Astrocyte of the spinal cord (primary cell): ENCODE results near the gene GPHN.

Experiments used
- DNase-seq: peaks from one replicate; pipeline ENCODE4 v3.0.0; 2011; ENCODE audit warnings: low read depth, low spot score
- H3K4me3 ChIP-seq: 2 replicates; pipeline ENCODE4 v1.5.1; 2011; ENCODE audit warnings: low read depth, mild to moderate bottlenecking, low read length, moderate library complexity
- in situ Hi-C: cut with HindIII; loops from 2 replicates; pipeline ENCODE4 v1.10.0; 2017; ENCODE audit warnings: low sequenced_read_pairs
- TF ChIP-seq, protein P1 (sequence below): IDR thresholded peaks from 2 replicates; pipeline ENCODE4 v1.5.1; 2012; ENCODE audit warnings: low read depth, mild to moderate bottlenecking, low read length, inconsistent platforms

Gene GPHN

GRCh38 chr14:66772146-66772545 lies 264.2 kb downstream of the GPHN start:
- no peak overlapping the region for H3K4me3 ChIP-seq
- TF ChIP-seq, protein P1, sequence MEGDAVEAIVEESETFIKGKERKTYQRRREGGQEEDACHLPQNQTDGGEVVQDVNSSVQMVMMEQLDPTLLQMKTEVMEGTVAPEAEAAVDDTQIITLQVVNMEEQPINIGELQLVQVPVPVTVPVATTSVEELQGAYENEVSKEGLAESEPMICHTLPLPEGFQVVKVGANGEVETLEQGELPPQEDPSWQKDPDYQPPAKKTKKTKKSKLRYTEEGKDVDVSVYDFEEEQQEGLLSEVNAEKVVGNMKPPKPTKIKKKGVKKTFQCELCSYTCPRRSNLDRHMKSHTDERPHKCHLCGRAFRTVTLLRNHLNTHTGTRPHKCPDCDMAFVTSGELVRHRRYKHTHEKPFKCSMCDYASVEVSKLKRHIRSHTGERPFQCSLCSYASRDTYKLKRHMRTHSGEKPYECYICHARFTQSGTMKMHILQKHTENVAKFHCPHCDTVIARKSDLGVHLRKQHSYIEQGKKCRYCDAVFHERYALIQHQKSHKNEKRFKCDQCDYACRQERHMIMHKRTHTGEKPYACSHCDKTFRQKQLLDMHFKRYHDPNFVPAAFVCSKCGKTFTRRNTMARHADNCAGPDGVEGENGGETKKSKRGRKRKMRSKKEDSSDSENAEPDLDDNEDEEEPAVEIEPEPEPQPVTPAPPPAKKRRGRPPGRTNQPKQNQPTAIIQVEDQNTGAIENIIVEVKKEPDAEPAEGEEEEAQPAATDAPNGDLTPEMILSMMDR = no peak
- in situ Hi-C loops = no loop called here
- no peak for DNase-seq

DNA sequence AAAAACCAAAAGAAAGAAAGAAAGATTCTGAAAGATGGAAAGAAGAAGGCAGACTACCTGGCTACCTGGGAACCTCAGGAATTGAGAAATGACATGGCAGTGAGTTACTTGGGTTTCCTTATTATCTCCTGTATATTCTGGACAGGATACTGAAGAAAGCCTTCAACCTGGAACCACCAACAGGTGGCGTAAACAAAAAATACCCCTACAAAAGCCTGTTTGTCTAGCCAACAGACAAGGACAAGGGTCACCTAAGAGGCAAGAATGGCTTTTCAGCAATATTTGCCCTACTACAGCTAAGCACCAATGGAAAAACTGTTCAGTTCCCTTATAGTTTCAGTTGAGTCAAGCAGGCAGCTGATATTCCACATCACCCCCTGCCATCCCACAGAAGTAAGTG lies 274.9 kb downstream of the GPHN start:
- DNase-seq = no peak
- TF ChIP-seq, protein P1 = no peak
- no peak overlapping the region for H3K4me3 ChIP-seq
- in situ Hi-C loops = no loop called here

- TF ChIP-seq, protein P1 = no peak
- in situ Hi-C loops = no loop called here
- H3K4me3 ChIP-seq = no peak overlapping the region
- no peak for DNase-seq
Measured at GRCh38 chr14:66790101-66790500, 282.2 kb downstream of the GPHN start.

GRCh38 chr14:66802962-66803361 lies 295.0 kb downstream of the GPHN start:
- DNase-seq = no peak
- in situ Hi-C loops = no loop called here
- TF ChIP-seq, protein P1 = no peak

DNA sequence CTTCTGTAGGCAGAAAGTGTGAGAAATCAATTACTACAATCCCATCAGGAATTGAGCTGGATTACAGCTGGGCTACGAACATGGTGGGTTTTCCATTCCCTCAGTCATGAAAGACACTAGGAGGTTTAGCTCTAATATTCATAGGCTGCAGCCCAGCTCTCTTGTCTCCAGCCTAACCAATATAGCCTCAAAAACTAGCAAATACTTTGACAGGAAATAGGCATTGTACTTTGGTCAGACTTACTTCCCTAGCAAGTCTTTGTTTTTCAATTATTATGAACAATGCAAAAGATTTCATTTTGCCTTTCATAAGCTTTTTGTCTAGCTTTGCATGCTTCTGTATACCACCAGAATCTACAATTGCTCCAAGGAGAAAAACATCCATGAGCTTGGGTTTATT lies 296.2 kb downstream of the GPHN start:
- in situ Hi-C loops = no loop called here
- no peak overlapping the region for H3K4me3 ChIP-seq
- DNase-seq = no peak
- TF ChIP-seq, protein P1 = no peak

More at GRCh38 chr14:66802962-66803361, 295.0 kb downstream of the GPHN start:
- no peak overlapping the region for H3K4me3 ChIP-seq

GRCh38 chr14:66813636-66814035 lies 305.7 kb downstream of the GPHN start:
- in situ Hi-C loops = no loop called here
- TF ChIP-seq, protein P1 = no peak
- no peak overlapping the region for H3K4me3 ChIP-seq
- no peak for DNase-seq

- no peak overlapping the region for H3K4me3 ChIP-seq
- TF ChIP-seq, protein P1 = no peak
- DNase-seq = no peak
- in situ Hi-C loops = no loop called here
Measured at GRCh38 chr14:66815687-66816086, 307.7 kb downstream of the GPHN start.
